GM12891 (cell line): ENCODE data around the gene DPF1.

Source experiments
- PAX5 ChIP-seq: IDR thresholded peaks from 2 replicates; pipeline ENCODE4 v1.6.1; 2011; ENCODE audit warnings: low read length, moderate library complexity, mild to moderate bottlenecking; ENCODE audit not compliant: insufficient read depth, severe bottlenecking
- POLR2A ChIP-seq: IDR thresholded peaks from 2 replicates; pipeline ENCODE4 v1.6.1; 2011; ENCODE audit warnings: low read depth, low read length, control low read depth
- POLR2AphosphoS5 ChIP-seq: IDR thresholded peaks from 2 replicates; pipeline ENCODE4 v1.6.1; 2011; ENCODE audit warnings: low read depth, low read length, control low read depth
- POU2F2 ChIP-seq: IDR thresholded peaks from 2 replicates; pipeline ENCODE4 v1.6.1; 2011; ENCODE audit warnings: low read depth, mild to moderate bottlenecking, control low read depth, low read length, moderate library complexity
- SPI1 ChIP-seq: IDR thresholded peaks from 2 replicates; pipeline ENCODE4 v1.6.1; 2011; ENCODE audit warnings: low read depth, low read length, control low read depth
- TAF1 ChIP-seq: IDR thresholded peaks from 2 replicates; pipeline ENCODE4 v1.6.1; 2011; ENCODE audit warnings: low read depth, low read length, control low read depth

DNA sequence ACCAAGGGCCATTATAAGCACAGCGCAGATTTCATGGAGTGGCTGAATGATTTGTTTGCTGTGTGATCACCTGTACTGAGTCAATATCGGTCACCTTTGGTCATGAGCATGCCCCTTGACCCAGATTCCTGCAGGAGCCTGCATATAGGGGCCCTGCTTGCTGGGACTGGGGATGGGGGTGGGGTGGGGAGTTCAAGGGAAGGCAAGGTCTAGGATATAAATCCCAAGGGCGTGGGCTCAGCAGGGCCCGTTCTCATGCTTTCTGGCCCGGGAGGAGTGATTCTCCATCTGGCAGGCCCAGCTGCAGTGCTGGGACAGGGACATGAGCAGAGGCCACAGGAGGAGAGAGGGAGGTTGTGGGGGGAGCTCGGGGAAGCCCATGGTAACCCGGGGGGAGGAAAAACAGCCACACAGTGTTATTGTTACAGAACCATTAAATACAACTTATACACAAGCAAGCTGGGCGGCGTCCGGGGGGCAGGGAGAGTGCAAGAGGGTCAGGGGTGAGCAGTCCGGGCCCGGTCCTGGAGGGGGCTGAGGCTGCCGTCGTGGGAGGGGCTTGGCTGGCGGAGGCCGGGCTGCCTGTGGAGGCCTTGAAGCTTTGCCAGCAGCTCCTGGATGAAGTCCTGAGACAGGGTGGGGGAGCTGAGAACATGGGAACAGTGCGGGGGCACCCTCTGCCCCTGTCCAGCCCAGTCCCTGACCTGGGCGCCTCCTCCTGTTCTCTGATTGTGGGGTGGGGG is 27.0 kb upstream of the DPF1 start:
- no peak for TF ChIP-seq POLR2AphosphoS5
- no peak for TF ChIP-seq POLR2A
- no peak for TF ChIP-seq PAX5
- no peak for TF ChIP-seq SPI1
- TF ChIP-seq TAF1: no peak
- TF ChIP-seq POU2F2: no peak
